ENCODE results near the gene HDAC9. TPM values are rescaled to one million over a fixed set of nuclear protein-coding genes. Genes with fewer than 3 reads are reported as not detected.

Gene HDAC9
- total and polyA plus RNA-seq, 2 of the 13 experiments (the other 11 are each of a cell fraction or from before 2014, with no cell fraction given), result 0.05 to 0.07 TPM

DNA sequence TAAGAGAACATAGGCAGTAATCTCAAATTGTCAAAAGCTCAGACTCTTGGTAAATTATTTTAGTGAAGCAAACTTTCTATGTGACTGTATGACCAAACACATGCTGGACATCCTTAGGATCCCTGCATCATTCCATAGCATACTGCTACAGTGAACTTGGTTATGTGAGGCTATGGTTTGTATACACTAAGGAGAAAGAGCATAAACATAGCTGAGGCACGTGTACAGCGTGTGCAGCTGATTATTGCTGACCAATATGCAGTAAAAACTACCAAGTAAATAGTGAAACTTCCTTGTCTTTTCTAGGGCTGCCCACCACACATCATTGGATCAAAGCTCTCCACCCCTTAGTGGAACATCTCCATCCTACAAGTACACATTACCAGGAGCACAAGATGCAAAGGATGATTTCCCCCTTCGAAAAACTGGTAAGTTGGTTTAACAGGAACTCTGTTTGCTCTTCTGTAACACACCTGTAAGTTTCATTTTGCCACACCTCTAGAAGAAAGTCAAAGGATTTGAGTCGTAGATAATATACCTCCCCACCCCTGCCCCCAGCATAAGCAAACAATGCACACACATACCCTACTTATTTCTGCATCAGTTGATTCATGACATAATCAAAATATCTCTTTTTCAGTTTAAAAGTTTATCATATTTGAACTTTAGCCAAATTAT is 98.2 kb downstream of the HDAC9 start:
- Histone ChIP-seq H3K9me3 (ENCODE audit: low read length) (no peaks in the 10 kb centered on the region), H4K20me1 (ENCODE audit: insufficient read depth, low read length) (no peaks in the 10 kb centered on the region), H3K36me3 (replicated peaks in 1 of 2; ENCODE audit: control insufficient read depth in 1 of 2, insufficient read depth in 2 of 2, low read length in 2 of 2) (no peaks in the 10 kb centered on the region), H3K27ac (ENCODE audit: extremely low read length, insufficient read depth, low read length) (no peak overlapping the region), H3K4me1 (ENCODE audit: insufficient read depth, low read length) (no peaks in the 10 kb centered on the region), H3K9ac (ENCODE audit: insufficient read depth, low read depth, low read length) (no peak overlapping the region), H3K4me2 (ENCODE audit: low read depth, low read length) (no peak overlapping the region), H2AFZ (ENCODE audit: low read length) (no peak overlapping the region), H3K79me2 (ENCODE audit: insufficient read depth, low read length) (no peaks in the 10 kb centered on the region), H3K4me3 (replicated peaks in 1 of 3; ENCODE audit: insufficient read depth in 1 of 3, low read depth in 2 of 3, low read length in 3 of 3) (no peak overlapping the region), H3K27me3 (ENCODE audit: control insufficient read depth in 1 of 2, insufficient read depth in 2 of 2, low read length in 2 of 2) (no peaks in the 10 kb centered on the region)
- DNase-seq (ENCODE audit: low spot score) (no peak), FAIRE-seq (no peak), ATAC-seq (no peak)
- in situ Hi-C loops (cut with HindIII; ENCODE audit: extremely low pct_ligation_motif_present, low pct_unique_long_range_greater_than_20kb), result no loop called here
- ChIA-PET CTCF (ENCODE audit: low intra/inter-chr PET ratio, low total read pairs) (no interaction called here), POLR2A (no interaction called here)
- BruUV-seq (replicated peaks), result no TSS peak
- intact Hi-C loops (cut with micrococcal nuclease; ENCODE audit: unreplicated experiment), result no loop called here
- TF ChIP-seq RBM22 (optimal IDR thresholded peaks at IDR 0.05; ENCODE audit: low read length) (no peak), ZNF17 (CRISPR knock-in tag; IDR thresholded peaks at IDR 0.05) (no peak), FOXA3 (CRISPR knock-in tag; IDR thresholded peaks at IDR 0.05) (no peak), POGZ (CRISPR knock-in tag; IDR thresholded peaks at IDR 0.05) (no peak), MED1 (CRISPR knock-in tag; IDR thresholded peaks at IDR 0.05) (no peak), ZKSCAN1 (IDR thresholded peaks at IDR 0.05; ENCODE audit: low read length) (no peak), HIVEP1 (CRISPR knock-in tag; IDR thresholded peaks at IDR 0.05) (no peak), ZNF775 (CRISPR knock-in tag; IDR thresholded peaks at IDR 0.05; ENCODE audit: borderline replicate concordance) (no peak), NFE2L2 (IDR thresholded peaks at IDR 0.05; ENCODE audit: low read length) (no peak), ZNF3 (CRISPR knock-in tag; IDR thresholded peaks at IDR 0.05) (no peak), MXI1 (IDR thresholded peaks at IDR 0.05; ENCODE audit: borderline replicate concordance, low read depth, low read length) (no peak), ZNF224 (CRISPR knock-in tag; IDR thresholded peaks at IDR 0.05) (no peak)
- TF ChIP-seq, protein P1, sequence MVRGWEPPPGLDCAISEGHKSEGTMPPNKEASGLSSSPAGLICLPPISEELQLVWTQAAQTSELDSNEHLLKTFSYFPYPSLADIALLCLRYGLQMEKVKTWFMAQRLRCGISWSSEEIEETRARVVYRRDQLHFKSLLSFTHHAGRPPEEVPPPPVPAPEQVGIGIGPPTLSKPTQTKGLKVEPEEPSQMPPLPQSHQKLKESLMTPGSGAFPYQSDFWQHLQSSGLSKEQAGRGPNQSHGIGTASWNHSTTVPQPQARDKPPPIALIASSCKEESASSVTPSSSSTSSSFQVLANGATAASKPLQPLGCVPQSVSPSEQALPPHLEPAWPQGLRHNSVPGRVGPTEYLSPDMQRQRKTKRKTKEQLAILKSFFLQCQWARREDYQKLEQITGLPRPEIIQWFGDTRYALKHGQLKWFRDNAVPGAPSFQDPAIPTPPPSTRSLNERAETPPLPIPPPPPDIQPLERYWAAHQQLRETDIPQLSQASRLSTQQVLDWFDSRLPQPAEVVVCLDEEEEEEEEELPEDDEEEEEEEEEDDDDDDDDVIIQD (CRISPR knock-in tag; IDR thresholded peaks at IDR 0.05; ENCODE audit: low read depth), result no peak
- TF ChIP-seq, protein P2, sequence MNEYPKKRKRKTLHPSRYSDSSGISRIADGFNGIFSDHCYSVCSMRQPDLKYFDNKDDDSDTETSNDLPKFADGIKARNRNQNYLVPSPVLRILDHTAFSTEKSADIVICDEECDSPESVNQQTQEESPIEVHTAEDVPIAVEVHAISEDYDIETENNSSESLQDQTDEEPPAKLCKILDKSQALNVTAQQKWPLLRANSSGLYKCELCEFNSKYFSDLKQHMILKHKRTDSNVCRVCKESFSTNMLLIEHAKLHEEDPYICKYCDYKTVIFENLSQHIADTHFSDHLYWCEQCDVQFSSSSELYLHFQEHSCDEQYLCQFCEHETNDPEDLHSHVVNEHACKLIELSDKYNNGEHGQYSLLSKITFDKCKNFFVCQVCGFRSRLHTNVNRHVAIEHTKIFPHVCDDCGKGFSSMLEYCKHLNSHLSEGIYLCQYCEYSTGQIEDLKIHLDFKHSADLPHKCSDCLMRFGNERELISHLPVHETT (CRISPR knock-in tag; conservative IDR thresholded peaks at IDR 0.05), result no peak
- 4% methylated on average over 4 of the region's 4 CpGs for WGBS (ENCODE audit: low lambda C conversion rate)
